Stimulated activated CD4-positive, alpha-beta T cell treated with anti-CD3 and anti-CD28 coated beads, Interleukin-4, amount 100 ng/mL, for 24 hours (primary cell): ENCODE data around the gene DLG2.
"Not testable (repeated sequence)": the region's sequence is repeated elsewhere in the genome, so short reads cannot be mapped to it uniquely, and the experiment has no call there.

Source experiments
- DNase-seq: peaks from one replicate; pipeline ENCODE4 v3.0.0-alpha.2; 2020

Gene DLG2

DNA sequence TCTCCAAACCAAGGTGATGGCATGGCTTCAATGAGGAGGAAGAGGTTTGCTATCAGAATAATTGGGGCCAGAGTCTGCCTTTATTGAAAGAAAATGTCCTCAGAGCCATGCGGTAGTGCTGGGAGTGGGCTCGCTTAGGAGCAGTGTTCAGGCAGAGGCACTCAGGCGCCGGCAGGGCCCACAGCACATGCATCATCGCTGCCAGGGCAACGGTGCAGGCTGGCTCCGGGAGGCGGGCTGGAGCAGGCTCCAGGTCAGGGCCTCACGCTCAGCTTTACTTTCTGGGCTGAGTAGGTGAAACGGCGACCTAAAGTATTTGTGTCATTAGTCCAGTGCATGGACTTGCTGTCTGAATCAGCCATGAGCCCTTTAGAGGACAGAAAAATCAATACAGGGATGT lies 2171.1 kb downstream of the DLG2 start:
- no peak for DNase-seq

DNA sequence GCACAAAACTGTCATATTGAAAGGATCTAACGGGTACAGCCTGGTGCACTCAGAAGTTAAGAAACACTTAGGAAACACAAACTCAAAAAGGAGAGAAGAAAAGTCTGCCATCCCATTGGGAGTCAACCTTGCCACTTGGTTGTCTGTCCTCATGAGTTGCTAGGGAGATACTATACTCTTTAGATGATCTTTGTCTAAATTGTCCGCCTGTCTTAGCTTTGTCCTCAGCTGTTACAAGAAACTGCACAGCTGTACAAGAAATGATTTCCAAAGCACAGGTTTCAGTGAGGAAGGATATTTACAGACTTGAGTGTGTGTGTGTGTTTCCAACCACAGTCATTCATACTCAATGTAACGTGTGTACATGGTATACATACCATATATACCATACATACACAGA lies 2171.8 kb downstream of the DLG2 start:
- no peak for DNase-seq

DNA sequence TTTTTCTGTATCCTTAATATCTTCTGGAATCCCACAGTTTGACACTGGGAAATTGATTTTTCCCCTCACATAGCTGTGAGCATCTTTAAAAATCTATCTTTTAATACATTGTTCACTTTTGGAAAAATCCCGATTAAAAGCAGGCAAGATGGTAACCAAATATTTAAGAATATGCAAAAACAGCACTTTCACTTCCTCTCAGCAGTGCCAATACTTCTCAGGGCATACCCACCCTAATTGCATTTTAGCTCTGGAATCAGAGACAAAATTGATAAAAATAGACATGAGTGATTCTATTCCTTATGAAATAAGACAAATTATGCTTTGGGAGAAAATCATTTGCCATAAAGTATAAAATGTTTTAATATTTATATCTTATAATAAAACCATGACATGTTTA lies 2172.5 kb downstream of the DLG2 start:
- no peak for DNase-seq

DNA sequence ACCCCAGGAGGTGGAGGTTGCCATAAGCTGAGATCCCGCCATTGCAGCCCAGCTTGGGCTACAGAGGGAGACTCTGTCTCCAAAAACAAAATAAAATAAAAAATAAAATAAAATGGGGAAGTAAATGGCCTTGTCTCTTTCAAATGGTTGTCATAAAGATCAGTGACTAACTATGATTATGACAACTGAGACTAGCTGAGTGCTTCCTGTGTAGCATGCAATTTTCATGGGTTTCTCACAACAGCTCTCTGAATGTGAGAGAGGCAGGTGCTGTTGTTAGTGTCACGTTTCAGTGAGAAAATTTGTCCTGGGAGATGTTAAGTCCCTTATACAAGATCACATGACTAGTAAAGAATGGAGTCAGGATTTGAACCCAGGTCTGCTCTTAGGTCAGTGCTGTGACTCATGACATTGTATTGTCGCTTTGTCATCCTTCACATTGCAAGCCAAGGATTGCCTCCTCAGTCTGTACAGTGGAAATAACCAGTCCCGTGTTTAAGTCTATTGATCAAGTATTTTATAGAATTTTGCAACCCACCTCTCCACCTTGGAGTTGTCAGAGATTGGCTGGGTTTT lies 2177.7 kb downstream of the DLG2 start:
- no peak for DNase-seq

DNA sequence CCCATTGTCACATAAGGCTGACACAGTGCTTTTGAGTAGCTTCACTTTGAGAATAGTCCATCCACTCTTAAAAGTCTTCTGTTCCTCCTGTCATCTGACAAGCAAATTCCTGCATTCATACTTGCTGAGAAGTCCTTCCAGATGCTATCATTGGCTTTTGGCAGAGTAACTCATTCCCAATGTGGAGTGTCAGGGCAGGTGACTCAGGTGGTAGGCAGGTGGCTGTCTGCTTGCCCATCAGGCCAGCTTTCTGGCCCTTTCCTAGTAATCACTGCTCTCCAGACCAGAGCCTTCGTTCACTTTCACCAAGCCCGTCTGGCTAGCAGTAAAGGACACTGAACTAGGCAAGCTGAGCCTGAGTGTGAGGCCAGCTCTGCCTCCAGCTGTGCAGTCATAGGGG lies 2178.5 kb downstream of the DLG2 start:
- no peak for DNase-seq

DNA sequence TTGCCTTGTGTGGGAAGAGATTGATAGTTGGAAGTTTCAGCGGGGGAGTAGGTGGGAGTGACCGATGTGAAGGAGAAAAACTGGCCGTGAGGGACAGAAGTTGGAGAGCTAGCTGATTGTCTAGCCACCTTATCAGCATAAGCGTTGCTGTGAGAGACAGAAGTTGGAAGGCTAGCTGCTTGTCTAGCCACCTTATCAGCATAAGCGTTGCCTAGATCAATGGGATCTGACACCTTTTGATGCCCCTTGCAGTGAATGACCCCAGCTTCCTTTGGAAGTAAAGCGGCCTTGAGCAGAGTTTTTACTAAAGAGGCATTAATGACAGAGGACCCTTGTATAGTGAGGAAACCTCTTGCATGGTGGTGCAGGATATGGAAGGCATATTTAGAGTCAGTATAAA lies 2183.3 kb downstream of the DLG2 start:
- not testable (repeated sequence) for DNase-seq

DNA sequence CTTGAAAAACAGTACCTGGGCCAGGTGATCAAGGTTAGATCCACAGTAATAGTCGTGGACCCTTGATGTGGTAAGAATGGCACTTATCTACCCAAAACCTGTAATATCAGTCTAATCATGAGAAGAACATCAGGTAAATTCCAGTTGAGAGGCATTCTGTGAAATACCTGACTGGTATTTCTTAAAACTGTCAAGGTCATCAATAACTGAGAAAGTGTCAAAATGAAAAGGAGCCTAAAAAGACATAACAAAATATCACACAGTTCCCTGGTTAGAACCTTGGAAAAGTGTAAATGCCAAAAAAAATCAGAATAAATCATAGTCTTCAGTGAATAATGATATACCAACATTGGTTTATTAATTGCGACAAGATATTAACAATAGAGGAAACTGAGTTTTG lies 2185.5 kb downstream of the DLG2 start:
- no peak for DNase-seq

DNA sequence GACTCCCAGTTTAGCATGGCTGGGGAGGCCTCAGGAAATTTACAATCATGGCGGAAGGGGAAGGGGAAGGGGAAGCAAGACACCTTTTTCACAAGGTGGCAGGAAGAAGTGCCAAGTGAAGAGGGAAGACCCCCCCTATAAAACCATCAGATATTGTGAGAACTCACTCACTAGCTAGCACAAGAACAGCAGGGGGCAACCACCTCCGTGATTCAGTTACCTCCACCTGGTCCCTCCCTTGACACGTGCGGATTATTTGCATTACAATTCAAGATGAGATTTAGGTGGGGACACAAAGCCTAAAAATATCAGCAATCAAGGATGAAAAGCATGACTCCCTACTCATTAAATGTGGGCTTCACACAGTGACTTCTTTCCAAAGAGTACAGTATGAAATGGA lies 2186.0 kb downstream of the DLG2 start:
- DNase-seq, result no peak

DNA sequence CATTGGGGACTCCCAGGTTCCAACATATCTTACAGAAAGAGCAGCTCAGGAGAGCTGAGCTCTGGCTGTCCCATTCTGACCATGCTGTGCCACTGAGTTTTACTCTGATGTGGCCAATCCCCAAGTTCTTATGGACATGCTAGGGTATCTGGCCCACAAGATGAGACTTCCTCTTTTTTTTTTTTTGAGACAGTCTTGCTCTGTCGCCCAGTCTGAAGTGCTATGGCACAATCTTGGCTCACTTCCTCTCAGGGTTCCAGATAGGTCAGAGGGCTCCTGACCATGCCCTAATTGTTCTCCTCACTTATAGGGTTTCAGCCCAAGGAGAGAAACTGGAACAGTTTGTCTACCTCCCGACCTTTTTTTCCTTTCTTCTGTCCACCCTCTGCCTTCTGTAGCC lies 2188.7 kb downstream of the DLG2 start:
- DNase-seq, result no peak

DNA sequence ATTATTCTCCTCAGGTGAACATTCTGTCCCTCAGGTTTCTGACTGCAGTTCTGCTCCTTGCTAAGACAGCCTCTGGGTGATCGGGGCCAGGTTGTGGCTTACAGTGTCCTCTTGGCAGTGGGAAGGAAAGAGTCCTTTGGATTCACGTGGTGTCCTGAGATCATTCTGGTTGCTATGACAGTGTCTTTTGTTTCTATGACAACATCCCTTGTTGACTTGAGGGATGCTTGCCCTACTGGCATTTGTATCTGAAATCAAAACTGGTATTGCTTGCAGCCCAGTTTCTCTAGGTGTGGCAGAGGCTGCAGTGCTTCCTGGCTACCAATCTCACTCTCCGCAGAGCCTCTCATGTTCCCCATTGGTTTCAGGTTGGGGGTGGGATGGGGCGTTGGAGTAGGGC lies 2189.2 kb downstream of the DLG2 start:
- DNase-seq, result no peak

DNA sequence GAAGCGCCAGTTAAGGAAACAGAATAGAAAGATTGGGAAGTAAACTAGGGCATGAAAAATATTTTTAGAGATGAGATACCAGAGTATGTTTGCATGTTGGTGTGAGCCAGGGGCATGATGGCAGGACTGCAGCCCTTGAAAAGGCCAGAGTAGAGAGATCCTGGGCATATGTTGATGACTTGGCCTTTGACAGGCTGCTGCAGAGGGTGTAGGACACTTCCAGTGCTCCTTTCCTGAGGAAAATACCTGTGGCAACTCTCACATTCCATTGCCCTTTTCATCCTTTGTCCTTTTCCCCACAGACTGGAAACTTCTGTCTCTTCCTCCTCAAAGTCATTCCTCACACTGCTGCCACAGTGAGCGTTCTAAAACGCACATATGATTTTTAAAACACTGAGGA lies 2190.3 kb downstream of the DLG2 start:
- DNase-seq, result no peak

DNA sequence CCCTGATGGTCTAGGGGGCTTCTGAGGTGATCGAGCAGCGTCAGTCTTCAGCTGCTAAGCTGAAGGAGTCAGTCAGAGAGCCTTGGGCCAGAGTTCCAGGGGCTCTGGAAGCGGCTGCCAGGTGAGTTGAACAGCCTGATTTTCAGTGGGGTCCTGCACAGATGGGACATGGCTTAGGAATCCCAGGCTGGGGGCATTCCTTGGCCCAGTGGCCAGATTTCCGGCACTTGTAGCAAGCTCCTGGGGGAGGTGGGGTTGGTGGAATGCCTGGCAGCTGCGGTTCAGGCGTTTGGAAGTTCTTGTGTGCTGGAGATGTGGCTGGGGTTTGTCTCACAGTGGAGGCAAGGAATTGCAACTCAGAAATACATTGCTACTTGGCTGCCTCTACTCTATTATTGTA lies 2192.3 kb downstream of the DLG2 start:
- DNase-seq, result not testable (repeated sequence)

DNA sequence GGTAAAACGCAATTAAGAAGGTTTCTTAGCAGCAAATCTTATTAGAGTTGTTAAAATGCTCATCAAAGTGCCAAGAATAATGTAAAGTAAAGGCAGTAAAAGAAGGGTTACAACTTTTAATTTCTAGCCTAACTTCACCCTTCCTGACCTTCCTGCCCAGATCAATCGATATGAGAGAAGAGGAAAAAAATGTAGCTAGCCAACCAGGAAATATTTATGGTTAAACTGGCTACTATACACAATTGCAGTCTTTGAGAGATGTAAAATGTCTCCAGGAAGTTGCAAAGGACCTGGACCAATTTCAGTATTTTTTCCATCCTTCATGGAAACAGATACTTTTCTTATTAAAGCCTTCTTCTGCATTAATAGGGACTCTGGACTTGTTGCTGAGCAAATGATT lies 2199.2 kb downstream of the DLG2 start:
- DNase-seq, result no peak

DNA sequence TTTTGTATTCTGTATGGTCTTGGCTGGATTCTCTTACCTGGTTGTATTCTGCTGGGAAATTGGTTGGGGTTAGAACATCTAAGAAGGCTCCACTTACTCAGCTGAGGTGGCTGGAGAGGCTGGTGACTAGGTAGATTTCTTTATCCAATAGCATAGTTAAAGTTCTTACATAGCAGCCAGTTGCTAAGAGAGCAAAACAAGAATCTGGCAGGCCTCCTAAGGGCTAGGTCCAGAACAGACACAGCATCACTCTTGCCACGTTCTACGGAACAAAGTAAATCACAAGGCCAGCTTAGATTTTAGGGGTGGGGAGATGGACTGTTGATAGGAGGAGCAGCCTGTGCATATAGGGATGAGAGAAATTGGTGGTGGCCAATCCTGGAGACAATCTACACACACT lies 2199.6 kb downstream of the DLG2 start:
- no peak for DNase-seq

DNA sequence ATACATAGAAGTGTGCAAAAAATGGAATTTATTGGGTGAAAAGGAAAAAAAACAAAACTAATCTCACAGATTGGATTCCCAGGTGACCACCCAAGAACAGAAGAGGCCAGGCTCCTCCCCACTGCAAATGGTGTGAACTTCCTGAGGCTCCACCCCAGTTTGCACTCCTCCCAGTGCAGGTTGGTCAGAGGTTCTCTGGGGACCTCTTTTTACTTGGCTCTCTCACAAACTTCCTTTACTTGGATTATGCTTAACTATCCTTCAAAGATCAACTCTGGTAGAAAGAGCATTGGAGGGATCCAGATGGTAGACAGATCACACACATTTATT lies 2202.0 kb downstream of the DLG2 start:
- no peak for DNase-seq

DNA sequence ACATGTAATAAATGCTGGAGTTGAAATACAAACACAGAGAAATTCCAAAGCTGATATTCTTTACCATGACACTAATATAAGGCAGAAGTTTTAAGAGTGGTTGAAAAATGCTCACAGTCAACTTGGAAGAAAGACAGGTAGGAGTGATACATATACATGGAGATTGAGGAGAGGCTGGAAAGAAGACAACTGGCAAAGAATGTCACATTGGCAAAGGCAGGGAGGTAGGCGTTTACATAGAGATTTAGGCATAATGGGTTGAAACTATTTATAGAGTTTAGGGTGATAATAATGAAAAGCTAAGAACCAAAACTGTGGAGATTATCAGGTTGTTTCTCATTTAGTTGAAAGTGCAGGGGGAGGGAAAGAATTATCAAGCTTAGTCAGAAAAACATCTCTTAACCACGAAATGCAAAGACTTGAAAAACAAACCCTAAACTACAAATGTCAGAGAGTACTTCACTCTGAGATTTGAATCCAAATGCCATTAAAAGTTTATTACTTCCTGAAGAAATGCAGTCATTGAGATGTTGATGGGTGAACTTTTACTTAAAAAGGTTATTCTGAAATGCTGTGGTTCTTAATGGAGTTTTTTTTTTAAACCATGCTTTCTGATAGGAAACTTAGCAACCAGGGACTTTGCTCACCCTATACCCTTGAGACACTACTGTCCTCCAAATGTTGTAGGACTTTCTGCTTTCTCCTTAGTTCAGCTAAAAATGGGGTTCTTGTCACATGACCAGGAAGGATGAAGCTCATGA lies 2202.6 kb downstream of the DLG2 start:
- DNase-seq, result no peak

DNA sequence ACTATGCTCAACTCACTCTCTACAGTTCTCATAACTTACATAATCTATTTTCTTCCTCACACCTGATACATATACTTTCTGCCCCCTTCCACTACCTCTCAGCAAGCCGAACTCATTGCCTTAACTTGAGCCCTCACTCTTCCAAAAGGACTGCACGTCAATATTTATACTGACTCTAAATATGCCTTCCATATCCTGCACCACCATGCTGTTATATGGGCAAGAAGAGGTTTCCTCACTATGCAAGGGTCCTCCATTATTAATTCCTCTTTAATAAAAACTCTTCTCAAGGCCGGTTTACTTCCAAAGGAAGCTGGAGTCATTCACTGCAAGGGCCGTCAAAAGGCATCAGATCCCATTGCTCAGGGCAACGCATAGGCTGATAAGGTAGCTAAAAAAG lies 2204.5 kb downstream of the DLG2 start:
- not testable (repeated sequence) for DNase-seq

DNA sequence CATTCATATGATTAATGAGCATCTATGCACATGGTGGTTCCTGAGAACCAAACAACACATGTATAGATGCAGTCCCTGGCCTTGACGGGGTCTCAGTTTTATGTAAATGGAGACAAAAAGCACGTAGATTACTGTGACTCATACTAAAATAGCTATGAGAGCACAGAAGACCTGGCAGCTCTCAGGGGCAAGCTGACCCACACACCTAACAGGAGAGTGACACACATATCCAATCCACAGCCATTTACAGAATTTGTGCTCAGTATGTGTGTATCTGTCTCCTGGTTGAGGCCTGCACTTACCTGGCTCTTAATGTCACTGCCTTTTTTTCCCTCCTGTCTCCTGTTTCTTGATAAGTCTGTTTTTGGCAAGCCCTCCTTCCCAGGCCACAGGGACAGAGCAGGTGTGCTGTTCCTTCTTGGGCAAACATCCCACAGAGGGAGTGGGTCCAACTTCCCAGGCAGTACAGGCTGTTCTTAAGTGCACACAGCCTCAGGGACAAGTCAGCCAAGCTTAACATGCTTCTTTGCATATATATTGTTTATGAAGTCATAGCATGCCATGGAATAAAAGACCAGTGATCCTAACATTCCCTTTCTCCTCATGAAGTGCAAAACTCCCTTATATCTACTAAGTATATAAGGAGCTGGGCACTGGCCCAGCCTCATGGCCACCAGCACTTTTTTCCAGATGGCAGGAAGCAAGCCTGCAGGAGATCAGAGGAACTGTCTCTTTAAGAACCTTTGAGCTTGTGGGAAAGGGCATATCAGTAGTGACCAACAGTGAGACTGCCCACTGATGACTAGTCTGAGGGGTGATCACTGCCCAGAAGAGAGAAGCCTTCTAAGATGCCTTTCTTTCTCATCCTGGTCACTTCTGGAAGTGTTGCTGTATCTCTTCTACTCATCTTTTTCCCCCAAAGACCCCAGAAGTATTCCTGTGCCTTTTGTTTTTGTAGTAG lies 2216.3 kb downstream of the DLG2 start:
- no peak for DNase-seq

DNA sequence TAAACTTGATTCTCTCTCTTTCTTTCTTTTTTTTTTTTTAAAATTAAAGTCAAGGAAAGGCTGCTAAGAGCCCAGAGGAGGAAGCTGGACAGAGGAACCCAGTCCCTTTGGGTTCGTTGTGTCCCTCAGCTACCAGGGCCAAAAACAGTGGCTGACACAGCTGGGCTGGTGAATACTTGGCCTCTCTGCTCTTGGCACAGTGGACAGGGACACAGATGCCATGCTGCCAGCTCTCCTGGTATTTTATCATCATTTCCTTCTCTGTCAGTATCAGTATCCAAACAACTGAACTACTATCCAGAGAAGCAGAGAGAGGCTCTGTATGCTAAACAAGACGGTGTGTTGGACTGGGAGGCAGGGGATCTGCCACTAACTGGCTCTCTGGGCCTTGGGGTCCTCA lies 2217.3 kb downstream of the DLG2 start:
- no peak for DNase-seq

DNA sequence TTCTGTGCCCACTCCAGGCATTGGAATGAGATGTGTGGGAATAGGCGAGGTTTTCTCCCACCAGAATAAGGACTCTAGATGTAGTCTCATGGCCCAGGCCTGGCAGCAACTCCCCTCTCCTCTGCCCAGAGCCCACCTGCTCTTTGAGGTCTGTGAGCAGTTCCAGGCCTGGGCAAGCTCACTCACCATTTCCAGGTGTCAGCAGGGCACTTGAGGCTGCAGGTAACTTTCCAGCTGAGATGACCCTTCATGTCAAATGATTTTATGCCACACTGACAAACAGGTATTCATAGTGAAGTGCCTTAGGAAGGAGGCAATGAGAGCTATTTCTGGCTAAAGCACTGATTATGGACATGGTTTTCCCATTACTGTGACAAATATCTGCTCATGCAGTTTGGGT lies 2217.7 kb downstream of the DLG2 start:
- no peak for DNase-seq

DNA sequence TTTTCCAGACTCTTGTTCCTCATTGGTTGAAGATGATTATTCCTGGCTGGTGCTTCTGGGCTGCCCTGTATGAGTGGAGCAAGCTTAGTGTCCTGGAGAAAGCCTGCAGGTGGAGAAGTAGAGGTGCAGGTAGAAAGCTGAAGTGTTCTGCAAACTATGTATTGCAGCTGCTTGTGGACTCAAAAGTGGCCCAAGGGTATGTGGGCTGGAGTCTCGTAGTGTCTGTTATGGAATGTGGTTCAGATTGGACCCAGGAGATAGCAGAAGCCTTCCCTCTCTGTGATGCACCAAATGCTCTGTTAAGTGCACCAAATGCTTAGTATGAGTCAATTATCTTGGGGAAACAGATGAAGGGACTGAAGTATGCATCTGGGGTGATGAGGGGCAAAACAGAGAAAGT lies 2218.2 kb downstream of the DLG2 start:
- no peak for DNase-seq
